ENCODE data around the gene FILIP1. TPM values are rescaled to one million over a fixed set of nuclear protein-coding genes. Genes with fewer than 3 reads are reported as not detected.

FILIP1 gene
- total RNA-seq, 1 experiment from 2014 or later: 0.15 TPM

- Histone ChIP-seq H3K4me3 (ENCODE audit: low read length) (no peak overlapping the region), H3K9me2 (replicated peaks; ENCODE audit: insufficient read depth, low read length) (no peaks in the 10 kb centered on the region), H3K4me1 (ENCODE audit: low read length) (no peaks in the 10 kb centered on the region), H2AFZ (ENCODE audit: low read length) (no peak overlapping the region), H3K4me2 (ENCODE audit: low read depth, low read length, poor library complexity, severe bottlenecking) (no peak overlapping the region), H4K20me1 (ENCODE audit: insufficient read depth, low read depth, low read length) (no peaks in the 10 kb centered on the region), H3K27ac (ENCODE audit: low read length) (no peak overlapping the region), H3K9ac (ENCODE audit: low read length) (no peak overlapping the region), H3K9me3 (ENCODE audit: low read length) (no peaks in the 10 kb centered on the region), H3K79me2 (ENCODE audit: low read length) (no peaks in the 10 kb centered on the region), H3K36me3 (ENCODE audit: insufficient read depth, low read length) (no peaks in the 10 kb centered on the region), H3K27me3 (ENCODE audit: low read length) (no peaks in the 10 kb centered on the region; the same call in 1 of the 2 replicates)
- DNase-seq: no peak
Observed at GRCh38 chr6:75318900-75319299, 174.7 kb downstream of the FILIP1 start.

DNA sequence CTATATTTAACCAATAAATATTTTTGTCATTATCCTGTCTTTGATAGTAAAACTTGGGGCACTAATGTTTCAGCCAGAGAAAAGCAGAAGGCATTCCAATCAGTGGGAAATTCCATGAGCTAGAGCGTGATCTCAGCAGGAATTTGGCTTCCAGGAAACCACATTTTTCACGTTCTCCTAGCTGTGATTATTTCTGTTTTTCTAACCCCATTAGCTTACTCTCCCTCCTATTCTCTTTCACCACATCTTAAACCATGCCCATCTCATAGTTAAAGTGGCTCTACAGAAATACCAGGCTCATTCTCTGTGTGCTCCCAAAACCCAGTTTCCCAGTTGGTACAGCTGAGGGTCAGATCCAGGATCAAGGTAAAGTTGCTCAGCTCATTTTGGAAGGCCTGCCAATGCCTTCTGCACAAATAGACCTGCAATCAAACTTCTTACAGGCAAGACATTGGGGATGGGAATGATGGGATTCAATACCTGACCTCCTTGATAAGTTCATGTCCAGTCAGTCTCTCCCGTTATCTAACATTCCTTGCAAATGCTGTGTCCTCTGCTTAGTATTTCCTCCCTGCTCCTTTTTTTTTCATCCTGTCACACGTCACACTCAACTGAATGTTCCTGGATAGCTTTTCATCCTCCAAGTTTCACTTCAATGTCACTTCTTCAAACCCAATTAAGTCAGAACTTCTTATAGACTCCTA is 175.9 kb downstream of the FILIP1 start:
- H3K79me2 ChIP-seq (ENCODE audit: low read length): no peaks in the 10 kb centered on the region
- no peaks in the 10 kb centered on the region for H3K4me1 ChIP-seq (ENCODE audit: low read length)
- H3K4me2 ChIP-seq (ENCODE audit: low read depth, low read length, poor library complexity, severe bottlenecking): no peak overlapping the region
- no peak overlapping the region for H3K4me3 ChIP-seq (ENCODE audit: low read length)
- no peak overlapping the region for H2AFZ ChIP-seq (ENCODE audit: low read length)
- H3K9me2 ChIP-seq (replicated peaks; ENCODE audit: insufficient read depth, low read length): no peaks in the 10 kb centered on the region
- H3K27ac ChIP-seq (ENCODE audit: low read length): no peak overlapping the region
- no peaks in the 10 kb centered on the region for H3K9me3 ChIP-seq (ENCODE audit: low read length)
- no peak for DNase-seq
- H3K9ac ChIP-seq (ENCODE audit: low read length): no peak overlapping the region
- H4K20me1 ChIP-seq (ENCODE audit: insufficient read depth, low read depth, low read length): no peaks in the 10 kb centered on the region
- H3K36me3 ChIP-seq (ENCODE audit: insufficient read depth, low read length): no peaks in the 10 kb centered on the region
- no peaks in the 10 kb centered on the region; the same call in 1 of the 2 replicates for H3K27me3 ChIP-seq (ENCODE audit: low read length)

DNA sequence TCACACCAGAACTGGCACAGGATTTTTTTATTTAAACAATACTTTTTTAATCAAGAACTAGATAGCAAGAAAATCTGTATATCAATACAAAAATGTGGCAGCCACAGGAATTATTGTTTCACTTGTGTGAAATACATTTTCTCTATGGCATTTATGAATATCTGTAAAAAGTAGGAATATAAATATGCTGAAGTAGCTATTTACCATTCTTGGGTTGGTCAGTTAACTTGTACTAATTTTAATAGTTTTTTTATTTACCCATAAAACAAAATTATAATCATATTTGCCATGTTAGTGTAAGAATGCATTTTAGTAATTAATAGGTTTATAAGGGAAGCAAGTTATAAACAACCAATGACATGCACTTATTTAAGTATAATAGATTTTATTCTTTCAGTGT is 177.6 kb downstream of the FILIP1 start:
- Histone ChIP-seq H3K79me2 (ENCODE audit: low read length) (no peaks in the 10 kb centered on the region), H3K9me2 (replicated peaks; ENCODE audit: insufficient read depth, low read length) (no peaks in the 10 kb centered on the region), H3K4me2 (ENCODE audit: low read depth, low read length, poor library complexity, severe bottlenecking) (no peak overlapping the region), H3K9ac (ENCODE audit: low read length) (no peak overlapping the region), H4K20me1 (ENCODE audit: insufficient read depth, low read depth, low read length) (no peaks in the 10 kb centered on the region), H3K36me3 (ENCODE audit: insufficient read depth, low read length) (no peaks in the 10 kb centered on the region), H3K4me3 (ENCODE audit: low read length) (no peak overlapping the region), H2AFZ (ENCODE audit: low read length) (no peak overlapping the region), H3K4me1 (ENCODE audit: low read length) (no peaks in the 10 kb centered on the region), H3K27me3 (ENCODE audit: low read length) (no peaks in the 10 kb centered on the region; the same call in 1 of the 2 replicates), H3K27ac (ENCODE audit: low read length) (no peak overlapping the region), H3K9me3 (ENCODE audit: low read length) (no peaks in the 10 kb centered on the region)
- no peak for DNase-seq

DNA sequence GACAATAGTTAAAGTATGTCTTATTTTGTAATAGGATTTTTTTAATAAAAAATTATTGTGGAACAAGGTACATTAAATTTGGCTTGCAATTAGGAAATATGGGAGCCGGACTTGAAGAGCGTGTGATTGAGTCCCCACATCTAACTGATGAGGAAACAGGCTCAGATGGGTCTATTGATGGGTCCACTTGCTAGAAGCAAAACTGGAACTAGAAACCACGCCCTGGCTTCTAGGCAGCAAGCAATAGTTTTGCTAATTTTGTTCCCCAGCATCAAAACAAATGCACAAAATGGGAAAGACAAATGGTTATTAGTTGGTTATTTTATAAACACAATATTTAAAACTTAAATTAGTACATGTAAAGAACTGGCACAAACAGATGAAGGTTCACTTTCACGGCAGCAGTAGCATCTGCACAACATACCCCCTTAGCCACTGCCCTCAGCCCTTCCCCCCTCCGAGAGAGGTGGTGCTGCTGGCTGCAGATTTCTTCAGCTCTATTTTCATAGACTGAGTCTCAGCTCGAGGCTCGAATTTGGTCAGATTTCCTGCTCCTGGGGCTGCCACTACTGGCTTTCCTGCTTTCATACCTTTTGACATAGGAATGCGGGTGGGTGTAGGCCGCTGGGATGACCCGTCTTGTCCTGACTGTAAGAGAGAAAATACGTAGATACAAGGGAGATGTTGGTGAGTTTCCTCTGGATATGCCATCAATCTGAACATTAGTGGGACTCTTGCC is 185.2 kb downstream of the FILIP1 start:
- H3K9me3 ChIP-seq (ENCODE audit: low read length): no peaks in the 10 kb centered on the region
- H3K9me2 ChIP-seq (replicated peaks; ENCODE audit: insufficient read depth, low read length): no peaks in the 10 kb centered on the region
- H3K4me2 ChIP-seq (ENCODE audit: low read depth, low read length, poor library complexity, severe bottlenecking): no peak overlapping the region
- H3K36me3 ChIP-seq (ENCODE audit: insufficient read depth, low read length): no peaks in the 10 kb centered on the region
- no peaks in the 10 kb centered on the region for H3K4me1 ChIP-seq (ENCODE audit: low read length)
- H4K20me1 ChIP-seq (ENCODE audit: insufficient read depth, low read depth, low read length): no peaks in the 10 kb centered on the region
- H3K27ac ChIP-seq (ENCODE audit: low read length): no peak overlapping the region
- no peak overlapping the region for H3K4me3 ChIP-seq (ENCODE audit: low read length)
- no peak overlapping the region for H2AFZ ChIP-seq (ENCODE audit: low read length)
- no peak overlapping the region for H3K9ac ChIP-seq (ENCODE audit: low read length)
- DNase-seq: no peak
- no peaks in the 10 kb centered on the region for H3K27me3 ChIP-seq (ENCODE audit: low read length)
- H3K79me2 ChIP-seq (ENCODE audit: low read length): no peaks in the 10 kb centered on the region

DNA sequence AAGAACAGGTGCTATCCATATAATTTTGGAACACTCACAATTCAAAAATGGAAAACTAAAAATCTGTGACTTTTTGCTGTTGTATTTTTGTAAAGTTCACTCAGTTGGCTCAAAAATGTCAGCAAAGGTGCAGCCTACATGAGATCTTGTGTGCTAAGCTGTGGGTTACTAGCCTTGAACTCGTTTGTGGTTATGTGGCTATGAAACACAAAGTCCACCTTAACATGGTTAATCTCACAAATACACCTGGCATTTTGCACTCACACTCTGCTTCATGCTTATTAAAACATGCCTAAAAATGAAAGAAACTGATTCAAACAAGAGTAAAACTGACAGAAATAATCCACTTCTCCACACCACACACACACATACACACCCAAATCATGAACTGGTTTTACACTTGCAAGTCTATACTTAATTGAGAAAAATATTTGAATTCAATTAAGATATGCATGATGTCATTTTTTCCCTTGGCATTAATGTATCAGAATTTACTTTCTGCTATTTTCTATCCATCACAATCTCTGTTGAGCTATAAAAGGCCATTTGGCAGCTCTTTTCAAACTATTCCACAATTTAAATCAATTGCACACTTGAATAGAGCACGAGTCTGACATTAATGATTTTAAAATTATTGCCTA is 186.1 kb downstream of the FILIP1 start:
- Histone ChIP-seq H3K27ac (ENCODE audit: low read length) (no peak overlapping the region), H3K9me3 (ENCODE audit: low read length) (no peaks in the 10 kb centered on the region), H3K4me2 (ENCODE audit: low read depth, low read length, poor library complexity, severe bottlenecking) (no peak overlapping the region)

GRCh38 chr6:75306064-75306463 is 187.5 kb downstream of the FILIP1 start:
- no peak overlapping the region for H3K27ac ChIP-seq (ENCODE audit: low read length)
- no peak overlapping the region for H3K4me3 ChIP-seq (ENCODE audit: low read length)
- no peaks in the 10 kb centered on the region for H3K27me3 ChIP-seq (ENCODE audit: low read length)
- DNase-seq: no peak
- no peak overlapping the region for H3K4me2 ChIP-seq (ENCODE audit: low read depth, low read length, poor library complexity, severe bottlenecking)
- no peaks in the 10 kb centered on the region for H4K20me1 ChIP-seq (ENCODE audit: insufficient read depth, low read depth, low read length)
- H3K9ac ChIP-seq (ENCODE audit: low read length): no peak overlapping the region
- H3K36me3 ChIP-seq (ENCODE audit: insufficient read depth, low read length): no peaks in the 10 kb centered on the region
- H3K4me1 ChIP-seq (ENCODE audit: low read length): no peaks in the 10 kb centered on the region
- H3K9me2 ChIP-seq (replicated peaks; ENCODE audit: insufficient read depth, low read length): no peaks in the 10 kb centered on the region
- no peak overlapping the region for H2AFZ ChIP-seq (ENCODE audit: low read length)
- H3K79me2 ChIP-seq (ENCODE audit: low read length): no peaks in the 10 kb centered on the region
- no peaks in the 10 kb centered on the region for H3K9me3 ChIP-seq (ENCODE audit: low read length)

More for the DNA sequence above, 186.1 kb downstream of the FILIP1 start:
- no peaks in the 10 kb centered on the region for H3K9me2 ChIP-seq (replicated peaks; ENCODE audit: insufficient read depth, low read length)
- no peak overlapping the region for H2AFZ ChIP-seq (ENCODE audit: low read length)
- no peak overlapping the region for H3K4me3 ChIP-seq (ENCODE audit: low read length)
- DNase-seq: no peak
- H3K9ac ChIP-seq (ENCODE audit: low read length): no peak overlapping the region
- H4K20me1 ChIP-seq (ENCODE audit: insufficient read depth, low read depth, low read length): no peaks in the 10 kb centered on the region
- no peaks in the 10 kb centered on the region for H3K4me1 ChIP-seq (ENCODE audit: low read length)
- H3K79me2 ChIP-seq (ENCODE audit: low read length): no peaks in the 10 kb centered on the region
- H3K36me3 ChIP-seq (ENCODE audit: insufficient read depth, low read length): no peaks in the 10 kb centered on the region
- no peaks in the 10 kb centered on the region for H3K27me3 ChIP-seq (ENCODE audit: low read length)

- Histone ChIP-seq H3K4me1 (ENCODE audit: low read length) (peaks cover 2% of the 10 kb centered on the region), H3K9ac (ENCODE audit: low read length) (no peak overlapping the region), H3K4me3 (ENCODE audit: low read length) (no peak overlapping the region), H3K79me2 (ENCODE audit: low read length) (no peaks in the 10 kb centered on the region), H3K4me2 (ENCODE audit: low read depth, low read length, poor library complexity, severe bottlenecking) (no peak overlapping the region), H3K9me2 (replicated peaks; ENCODE audit: insufficient read depth, low read length) (no peaks in the 10 kb centered on the region), H3K9me3 (ENCODE audit: low read length) (no peaks in the 10 kb centered on the region), H2AFZ (ENCODE audit: low read length) (no peak overlapping the region), H4K20me1 (ENCODE audit: insufficient read depth, low read depth, low read length) (0 out of 2 replicates have a peak, but pooled peaks cover under 1% of the 10 kb centered on the region), H3K36me3 (ENCODE audit: insufficient read depth, low read length) (no peaks in the 10 kb centered on the region), H3K27ac (ENCODE audit: low read length) (no peak overlapping the region), H3K27me3 (ENCODE audit: low read length) (no peaks in the 10 kb centered on the region)
- DNase-seq: no peak
Observed at GRCh38 chr6:75305573-75305972, 188.0 kb downstream of the FILIP1 start.

DNA sequence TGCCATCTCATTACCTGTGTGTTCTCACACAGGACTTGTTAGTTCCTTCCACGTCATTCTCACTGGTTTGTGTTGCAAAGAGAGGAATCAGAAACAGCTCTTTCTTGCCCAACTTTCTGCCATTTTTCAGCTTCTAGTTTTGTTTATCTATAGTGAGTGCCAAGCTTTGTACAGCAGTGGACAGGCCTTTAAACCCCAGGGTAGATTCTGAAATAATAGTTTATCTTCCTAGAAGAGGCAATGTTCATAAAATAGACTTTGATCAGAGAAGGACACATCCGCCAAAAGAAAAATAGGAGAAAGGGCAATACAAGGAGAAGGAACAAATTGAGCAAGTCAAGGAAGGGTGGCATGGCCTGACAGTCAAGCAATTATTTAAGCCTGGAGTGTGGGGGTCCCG is 191.3 kb downstream of the FILIP1 start:
- H3K36me3 ChIP-seq (ENCODE audit: insufficient read depth, low read length): no peaks in the 10 kb centered on the region
- H2AFZ ChIP-seq (ENCODE audit: low read length): no peak overlapping the region
- H3K9me3 ChIP-seq (ENCODE audit: low read length): no peaks in the 10 kb centered on the region

More for the DNA sequence above, 191.3 kb downstream of the FILIP1 start:
- H3K9me2 ChIP-seq (replicated peaks; ENCODE audit: insufficient read depth, low read length): no peaks in the 10 kb centered on the region
- H3K4me2 ChIP-seq (ENCODE audit: low read depth, low read length, poor library complexity, severe bottlenecking): no peak overlapping the region
- H4K20me1 ChIP-seq (ENCODE audit: insufficient read depth, low read depth, low read length): 0 out of 2 replicates have a peak, but pooled peaks cover 7% of the 10 kb centered on the region
- no peaks in the 10 kb centered on the region for H3K79me2 ChIP-seq (ENCODE audit: low read length)
- H3K27ac ChIP-seq (ENCODE audit: low read length): no peak overlapping the region
- peaks cover 9% of the 10 kb centered on the region for H3K4me1 ChIP-seq (ENCODE audit: low read length)
- no peaks in the 10 kb centered on the region for H3K27me3 ChIP-seq (ENCODE audit: low read length)
- no peak overlapping the region for H3K9ac ChIP-seq (ENCODE audit: low read length)
- no peak for DNase-seq
- H3K4me3 ChIP-seq (ENCODE audit: low read length): no peak overlapping the region
